ENCODE measurements around the gene ICAM1. TPM values are rescaled to one million over a fixed set of nuclear protein-coding genes. Genes with fewer than 3 reads are reported as not detected.

The ICAM1 gene
- total and polyA plus RNA-seq, 7 donors: 5.4 to 33.1 (median 14.1) TPM

- intact Hi-C loops (cut with DNase I): no loop called here
- H3K36me3 ChIP-seq: peaks cover 0 to 21% (median 4%) of the 10 kb centered on the region in 4 donors
- TF ChIP-seq POLR2A (IDR thresholded peaks at IDR 0.05): no peak
- no peak for TF ChIP-seq EP300 (IDR thresholded peaks at IDR 0.05)
- no peak for TF ChIP-seq POLR2AphosphoS5 (IDR thresholded peaks at IDR 0.05)
- TF ChIP-seq CTCF (IDR thresholded peaks at IDR 0.05): no peak
- no peaks in the 10 kb centered on the region for H3K9me3 ChIP-seq
- H3K4me1 ChIP-seq: peaks cover 2 to 30% (median 21%) of the 10 kb centered on the region in 4 donors
- H3K27ac ChIP-seq: peak overlapping the region; percentile 74 to 88 (median 82)
- WGBS, 2 donors: 84 to 87% methylated on average over 6 of the region's 6 CpGs
- no peak for DNase-seq
- H3K27me3 ChIP-seq: no peaks in the 10 kb centered on the region
- H3K4me3 ChIP-seq: no peak overlapping the region
These were observed 44.9 kb upstream of the ICAM1 start for GRCh38 chr19:10226021-10226375.

GRCh38 chr19:10226376-10227025, 44.4 kb upstream of the ICAM1 start:
- H3K27ac ChIP-seq: peak overlapping the region; percentile 75 to 88 (median 85)
- no peak for TF ChIP-seq CTCF (IDR thresholded peaks at IDR 0.05)
- peak in 1 of 2 donors; percentile 6 for TF ChIP-seq POLR2A (IDR thresholded peaks at IDR 0.05)
- peak in 2 of 4 donors; percentile 2 to 53 for TF ChIP-seq EP300 (IDR thresholded peaks at IDR 0.05)
- TF ChIP-seq POLR2AphosphoS5 (IDR thresholded peaks at IDR 0.05): peak; percentile 77 to 88 (median 87)
- intact Hi-C loops (cut with DNase I): no loop called here
- peak overlapping the region in 3 of 4 donors; percentile 6 to 17 (median 14) for H3K4me3 ChIP-seq
- H3K4me1 ChIP-seq: peaks cover 2 to 35% (median 22%) of the 10 kb centered on the region in 4 donors
- WGBS, 2 donors: 61 to 74% methylated on average over 13 of the region's 13 CpGs
- DNase-seq: peak; percentile 96
- no peaks in the 10 kb centered on the region for H3K9me3 ChIP-seq
- H3K27me3 ChIP-seq: no peaks in the 10 kb centered on the region
- peaks cover 0 to 21% (median 4%) of the 10 kb centered on the region in 4 donors for H3K36me3 ChIP-seq

GRCh38 chr19:10227026-10227971, 43.6 kb upstream of the ICAM1 start:
- H3K4me1 ChIP-seq: peaks cover 2 to 36% (median 23%) of the 10 kb centered on the region in 4 donors
- intact Hi-C loops (cut with DNase I): no loop called here
- no peaks in the 10 kb centered on the region for H3K27me3 ChIP-seq
- H3K4me3 ChIP-seq: peak overlapping the region in 3 of 4 donors; percentile 6 to 17 (median 14)
- WGBS, 2 donors: 80 to 82% methylated on average over 28 of the region's 28 CpGs
- DNase-seq: peak; percentile 88
- no peaks in the 10 kb centered on the region for H3K9me3 ChIP-seq
- H3K27ac ChIP-seq: peak overlapping the region; percentile 75 to 88 (median 85)
- H3K36me3 ChIP-seq: peaks cover 0 to 17% (median 4%) of the 10 kb centered on the region in 4 donors
- no peak for TF ChIP-seq POLR2A (IDR thresholded peaks at IDR 0.05)
- TF ChIP-seq CTCF (IDR thresholded peaks at IDR 0.05): no peak
- peak in 2 of 4 donors; percentile 47 to 61 for TF ChIP-seq POLR2AphosphoS5 (IDR thresholded peaks at IDR 0.05)
- peak in 1 of 4 donors; percentile 13 for TF ChIP-seq EP300 (IDR thresholded peaks at IDR 0.05)

GRCh38 chr19:10228393-10228792, 42.5 kb upstream of the ICAM1 start:
- Histone ChIP-seq H3K27me3 (no peaks in the 10 kb centered on the region), H3K4me3 (peak overlapping the region in 1 of 4 donors; percentile 99), H3K36me3 (peaks cover 0 to 13% (median 4%) of the 10 kb centered on the region in 4 donors), H3K27ac (peak overlapping the region; percentile 82 to 89 (median 88)), H3K4me1 (peaks cover 2 to 36% (median 23%) of the 10 kb centered on the region in 4 donors), H3K9me3 (no peaks in the 10 kb centered on the region)
- DNase-seq: no peak
- no peak for TF ChIP-seq POLR2A (IDR thresholded peaks at IDR 0.05)
- no peak for TF ChIP-seq EP300 (IDR thresholded peaks at IDR 0.05)
- no peak for TF ChIP-seq CTCF (IDR thresholded peaks at IDR 0.05)
- TF ChIP-seq POLR2AphosphoS5 (IDR thresholded peaks at IDR 0.05): no peak
- 81% methylated on average over 5 of the region's 5 CpGs for WGBS, 2 donors
- intact Hi-C loops (cut with DNase I): no loop called here
